Activated T-cell treated with anti-CD3 and anti-CD28 coated beads, Interleukin-2, amount 50 U/mL, for 4 hours (primary cell): ENCODE measurements around the gene ZNF507. TPM values are rescaled to one million over a fixed set of nuclear protein-coding genes. Genes with fewer than 3 reads are reported as not detected.

ENCODE experiments used
- ATAC-seq, 2 donors: fragments of 200-7000 bp; cut with Tn5 transposase; one replicate each; pipeline ENCODE4 v1.10.0; 2021
- DNase-seq: peaks from one replicate; pipeline ENCODE4 v3.0.0-alpha.2; 2020
- H3K27me3 Mint-ChIP-seq: one replicate; pipeline ENCODE4 v1.8.0; 2021; ENCODE audit warnings: low read depth, mixed read lengths
- H3K36me3 Mint-ChIP-seq: one replicate; pipeline ENCODE4 v1.8.0; 2022; ENCODE audit warnings: mixed read lengths; ENCODE audit not compliant: insufficient read depth
- H3K4me1 Mint-ChIP-seq: one replicate; pipeline ENCODE4 v1.8.0; 2021; ENCODE audit warnings: low read depth, mixed read lengths
- H3K4me3 Mint-ChIP-seq: one replicate; pipeline ENCODE4 v1.8.0; 2021; ENCODE audit warnings: mild to moderate bottlenecking, moderate library complexity, mixed read lengths
- H3K9me3 Mint-ChIP-seq: one replicate; pipeline ENCODE4 v1.8.0; 2021; ENCODE audit warnings: mixed read lengths
- total RNA-seq, 3 donors: library from RNA; stranded (reverse); gene quantifications; one replicate each; pipeline ENCODE4 v1.2.1, GENCODE V29; 2021

Gene ZNF507
- total RNA-seq, 3 donors from 2014 or later = 26.0 to 27.4 (median 26.2) TPM

- no peak for ATAC-seq
- H3K4me1 Mint-ChIP-seq = no peaks in the 10 kb centered on the region
- H3K27me3 Mint-ChIP-seq = peaks cover 22% of the 10 kb centered on the region
Observed at GRCh38 chr19:32324631-32325285, 20.7 kb upstream of the ZNF507 start.

GRCh38 chr19:32330213-32330857, 15.1 kb upstream of the ZNF507 start:
- H3K4me3 Mint-ChIP-seq = no peak overlapping the region
- DNase-seq = no peak
- no peaks in the 10 kb centered on the region for H3K36me3 Mint-ChIP-seq
- peaks cover 16% of the 10 kb centered on the region for H3K27me3 Mint-ChIP-seq
- H3K9me3 Mint-ChIP-seq = no peaks in the 10 kb centered on the region
- no peaks in the 10 kb centered on the region for H3K4me1 Mint-ChIP-seq
- no peak for ATAC-seq

More at GRCh38 chr19:32324631-32325285, 20.7 kb upstream of the ZNF507 start:
- no peaks in the 10 kb centered on the region for H3K9me3 Mint-ChIP-seq
- DNase-seq = no peak
- no peaks in the 10 kb centered on the region for H3K36me3 Mint-ChIP-seq
- no peak overlapping the region for H3K4me3 Mint-ChIP-seq

- H3K9me3 Mint-ChIP-seq = no peaks in the 10 kb centered on the region
- ATAC-seq (no peak), DNase-seq (no peak)
- peaks cover 11% of the 10 kb centered on the region for H3K27me3 Mint-ChIP-seq
- H3K36me3 Mint-ChIP-seq = no peaks in the 10 kb centered on the region
- no peak overlapping the region for H3K4me3 Mint-ChIP-seq
- H3K4me1 Mint-ChIP-seq = no peaks in the 10 kb centered on the region
Observed at GRCh38 chr19:32333227-32333626, 12.2 kb upstream of the ZNF507 start.

DNA sequence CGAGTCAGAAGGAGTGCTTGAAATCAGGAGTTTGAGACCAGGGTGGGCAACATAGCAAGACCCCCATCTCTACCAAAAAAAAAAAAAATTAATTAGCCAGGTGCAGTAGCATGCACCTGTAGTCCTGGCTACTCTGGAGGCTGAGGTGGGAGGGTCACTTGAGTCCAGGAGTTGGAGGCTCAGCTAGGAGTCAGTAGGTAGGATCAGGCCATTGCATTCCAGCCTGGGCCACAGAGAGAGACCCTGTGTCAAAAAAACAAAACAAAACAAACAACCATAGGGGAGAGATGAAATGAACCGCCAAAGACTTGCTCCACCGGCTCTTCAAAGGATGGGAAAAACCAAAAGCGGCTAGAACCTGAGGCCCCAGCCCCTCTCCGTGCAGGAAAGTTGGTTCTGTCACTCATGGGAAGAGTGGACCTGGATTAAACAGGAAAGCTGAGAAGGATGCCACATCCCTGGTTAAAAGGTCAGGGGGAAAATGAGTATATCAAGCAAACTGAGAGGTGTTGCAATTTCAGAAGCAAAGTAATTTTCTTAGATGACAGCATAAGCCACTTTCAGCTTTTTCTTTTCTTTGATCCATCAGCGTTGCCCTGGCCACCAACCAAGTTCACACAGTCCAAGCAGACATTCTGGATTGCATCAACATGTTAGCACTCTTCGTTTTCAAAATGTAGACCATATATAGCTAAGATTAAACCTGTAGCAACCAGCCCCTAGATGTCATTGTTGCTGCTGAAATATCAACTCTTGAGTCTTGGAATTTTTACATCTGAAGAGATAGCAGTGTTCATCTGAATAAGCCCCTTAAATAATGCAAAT, 8.9 kb upstream of the ZNF507 start:
- H3K36me3 Mint-ChIP-seq = no peaks in the 10 kb centered on the region
- H3K9me3 Mint-ChIP-seq = no peaks in the 10 kb centered on the region
- ATAC-seq (no peak), DNase-seq (no peak)
- no peaks in the 10 kb centered on the region for H3K4me1 Mint-ChIP-seq
- no peak overlapping the region for H3K4me3 Mint-ChIP-seq
- H3K27me3 Mint-ChIP-seq = peaks cover 5% of the 10 kb centered on the region

- no peak for ATAC-seq
- DNase-seq = no peak
- H3K4me3 Mint-ChIP-seq = no peak overlapping the region
- H3K9me3 Mint-ChIP-seq = no peaks in the 10 kb centered on the region
- H3K36me3 Mint-ChIP-seq = no peaks in the 10 kb centered on the region
- no peaks in the 10 kb centered on the region for H3K27me3 Mint-ChIP-seq
- H3K4me1 Mint-ChIP-seq = no peaks in the 10 kb centered on the region
Observed at GRCh38 chr19:32337084-32337808, 8.2 kb upstream of the ZNF507 start.

- Mint-ChIP-seq H3K27me3 (peaks cover 4% of the 10 kb centered on the region), H3K4me1 (no peaks in the 10 kb centered on the region), H3K36me3 (no peaks in the 10 kb centered on the region), H3K4me3 (no peak overlapping the region), H3K9me3 (no peaks in the 10 kb centered on the region)
- ATAC-seq (no peak), DNase-seq (no peak)
Observed at GRCh38 chr19:32339423-32339822, 6.0 kb upstream of the ZNF507 start.

- H3K4me1 Mint-ChIP-seq = no peaks in the 10 kb centered on the region
- ATAC-seq (peak; percentile 77 to 81), DNase-seq (peak; percentile 38)
- no peaks in the 10 kb centered on the region for H3K36me3 Mint-ChIP-seq
- peaks cover 4% of the 10 kb centered on the region for H3K27me3 Mint-ChIP-seq
- no peak overlapping the region for H3K4me3 Mint-ChIP-seq
- H3K9me3 Mint-ChIP-seq = no peaks in the 10 kb centered on the region
Observed at GRCh38 chr19:32339988-32340874, 5.2 kb upstream of the ZNF507 start.

GRCh38 chr19:32342695-32343094, 2.7 kb upstream of the ZNF507 start:
- Mint-ChIP-seq H3K4me1 (peaks cover 14% of the 10 kb centered on the region), H3K4me3 (no peak overlapping the region), H3K27me3 (peaks cover 4% of the 10 kb centered on the region), H3K36me3 (no peaks in the 10 kb centered on the region), H3K9me3 (no peaks in the 10 kb centered on the region)
- ATAC-seq (no peak), DNase-seq (no peak)

- peaks cover 18% of the 10 kb centered on the region for H3K4me1 Mint-ChIP-seq
- ATAC-seq (no peak), DNase-seq (no peak)
- peaks cover 4% of the 10 kb centered on the region for H3K27me3 Mint-ChIP-seq
- no peak overlapping the region for H3K4me3 Mint-ChIP-seq
- peaks cover 2% of the 10 kb centered on the region for H3K36me3 Mint-ChIP-seq
- H3K9me3 Mint-ChIP-seq = no peaks in the 10 kb centered on the region
Observed at GRCh38 chr19:32343550-32344262, 1.7 kb upstream of the ZNF507 start.

DNA sequence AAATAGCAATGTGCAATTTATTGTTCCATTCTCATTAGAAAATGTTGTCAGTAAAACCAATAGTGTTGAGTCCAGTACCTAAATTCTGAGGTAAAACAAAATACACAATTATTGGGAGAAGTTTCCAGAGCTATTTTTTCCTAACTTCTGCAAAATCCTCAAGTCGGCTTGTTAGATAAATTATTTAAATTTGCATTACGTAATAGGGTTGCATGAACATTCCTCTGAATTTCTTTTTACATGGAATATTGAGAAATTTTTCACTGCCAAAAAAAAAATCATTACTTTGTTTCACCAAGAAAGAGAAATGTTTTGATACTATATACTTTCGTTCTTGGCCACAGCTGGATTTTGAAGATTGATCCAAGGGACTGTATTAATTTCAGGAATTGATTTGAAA, 1.5 kb downstream of the ZNF507 start:
- H3K9me3 Mint-ChIP-seq = no peaks in the 10 kb centered on the region
- peak overlapping the region; percentile 98 for H3K4me3 Mint-ChIP-seq
- ATAC-seq (no peak), DNase-seq (no peak)
- H3K27me3 Mint-ChIP-seq = peaks cover 4% of the 10 kb centered on the region
- peaks cover 47% of the 10 kb centered on the region for H3K4me1 Mint-ChIP-seq
- peaks cover 21% of the 10 kb centered on the region for H3K36me3 Mint-ChIP-seq

DNA sequence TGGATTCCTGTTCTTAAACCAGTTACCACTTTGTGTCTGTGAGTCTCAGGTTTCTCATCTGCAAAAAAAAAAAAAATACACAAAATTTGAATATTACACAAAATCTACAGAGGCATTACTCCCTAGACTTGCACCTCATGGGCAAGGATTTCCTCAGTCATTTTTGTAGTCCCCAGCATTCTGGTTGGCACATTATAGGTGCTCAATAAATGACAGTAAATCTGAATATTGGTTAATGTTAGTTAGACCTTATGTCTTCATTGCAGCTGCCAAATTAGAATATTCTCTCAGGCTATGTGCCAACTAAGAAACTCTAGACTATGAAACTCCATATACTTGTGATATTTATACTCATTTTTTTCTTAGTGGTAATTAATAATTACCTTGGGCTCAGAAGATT, 2.2 kb downstream of the ZNF507 start:
- H3K36me3 Mint-ChIP-seq = peaks cover 27% of the 10 kb centered on the region
- H3K4me3 Mint-ChIP-seq = peak overlapping the region; percentile 98
- no peak for DNase-seq
- peaks cover 53% of the 10 kb centered on the region for H3K4me1 Mint-ChIP-seq
- ATAC-seq = no peak
- peaks cover 4% of the 10 kb centered on the region for H3K27me3 Mint-ChIP-seq
- H3K9me3 Mint-ChIP-seq = no peaks in the 10 kb centered on the region

DNA sequence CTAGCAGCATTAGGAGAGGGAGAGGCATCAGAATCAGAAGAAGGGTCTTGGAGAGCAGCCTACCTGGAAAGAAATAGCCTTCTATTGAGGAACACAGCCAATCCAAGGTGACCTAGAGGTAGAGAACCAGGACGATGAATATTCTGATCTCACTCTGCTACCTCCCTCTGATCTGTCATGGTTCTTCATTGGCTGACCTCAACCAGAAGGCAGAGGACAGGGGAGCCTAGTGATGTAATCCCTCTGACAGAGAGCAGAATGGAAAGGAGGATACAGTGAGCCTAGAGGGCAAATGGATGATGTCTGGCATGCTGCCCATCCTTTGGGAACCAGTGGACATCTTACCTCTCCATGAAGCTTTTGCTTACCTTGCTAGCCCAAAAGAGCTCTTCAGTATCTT, 3.6 kb downstream of the ZNF507 start:
- Mint-ChIP-seq H3K4me1 (peaks cover 61% of the 10 kb centered on the region), H3K4me3 (no peak overlapping the region), H3K9me3 (no peaks in the 10 kb centered on the region), H3K36me3 (peaks cover 41% of the 10 kb centered on the region), H3K27me3 (no peaks in the 10 kb centered on the region)
- DNase-seq = no peak
- ATAC-seq = no peak
